GM21367 (cell line): Measurements from ENCODE around the gene CYP2W1.

Source experiments
- ATAC-seq: cut with Tn5 transposase; IDR thresholded peaks from one replicate; pipeline ENCODE4 v1.9.1; 2021; ENCODE audit not compliant: unreplicated experiment

CYP2W1 gene

GRCh38 chr7:1014681-1015080 is 31.7 kb downstream of the CYP2W1 start:
- ATAC-seq, result no peak

- no peak for ATAC-seq
Measured at GRCh38 chr7:1015196-1016121, 32.5 kb downstream of the CYP2W1 start.

GRCh38 chr7:1016577-1017531 is 33.9 kb downstream of the CYP2W1 start:
- ATAC-seq, result no peak

GRCh38 chr7:1017586-1018333 is 34.8 kb downstream of the CYP2W1 start:
- ATAC-seq, result no peak

- ATAC-seq, result no peak
Measured at GRCh38 chr7:1018334-1018695, 35.3 kb downstream of the CYP2W1 start.

GRCh38 chr7:1019255-1019785 is 36.3 kb downstream of the CYP2W1 start:
- no peak for ATAC-seq

GRCh38 chr7:1019789-1020610 is 37.0 kb downstream of the CYP2W1 start:
- ATAC-seq, result no peak

- no peak for ATAC-seq
Measured at GRCh38 chr7:1020849-1021251, 37.9 kb downstream of the CYP2W1 start.

- no peak for ATAC-seq
Measured at GRCh38 chr7:1021366-1021765, 38.4 kb downstream of the CYP2W1 start.

- ATAC-seq, result no peak
Measured at GRCh38 chr7:1021931-1022330, 39.0 kb downstream of the CYP2W1 start.

- no peak for ATAC-seq
Measured at GRCh38 chr7:1022356-1022755, 39.4 kb downstream of the CYP2W1 start.

GRCh38 chr7:1022801-1023465 is 40.0 kb downstream of the CYP2W1 start:
- no peak for ATAC-seq

GRCh38 chr7:1024331-1024841 is 41.4 kb downstream of the CYP2W1 start:
- ATAC-seq, result peak; percentile 47

GRCh38 chr7:1024876-1025742 is 42.1 kb downstream of the CYP2W1 start:
- ATAC-seq, result no peak

GRCh38 chr7:1025743-1026581 is 43.0 kb downstream of the CYP2W1 start:
- no peak for ATAC-seq

GRCh38 chr7:1026721-1027161 is 43.8 kb downstream of the CYP2W1 start:
- ATAC-seq, result no peak
